Neuronal stem cell (in vitro differentiated cells): ENCODE data around the gene PPIAL4G.
"Not testable (repeated sequence)": the region's sequence is repeated elsewhere in the genome, so short reads cannot be mapped to it uniquely, and the experiment has no call there.

Experiments used
- DNase-seq: peaks from one replicate; pipeline ENCODE4 v3.0.0-alpha.2; 2013; ENCODE audit warnings: low spot score
- H2AFZ ChIP-seq: one replicate; pipeline ENCODE4 v1.6.1; 2013; ENCODE audit warnings: mild to moderate bottlenecking, low read length, inconsistent platforms
- H2AK5ac ChIP-seq: 2 replicates; pipeline ENCODE4 v1.6.1; 2013; ENCODE audit warnings: low read depth, mild to moderate bottlenecking, inconsistent platforms, low read length, moderate library complexity, mixed read lengths
- H2BK120ac ChIP-seq: 2 replicates; pipeline ENCODE4 v1.6.1; 2013; ENCODE audit warnings: low read depth, mild to moderate bottlenecking, inconsistent platforms, low read length, moderate library complexity, mixed read lengths
- H2BK12ac ChIP-seq: one replicate; pipeline ENCODE4 v1.6.1; 2013; ENCODE audit warnings: low read length, inconsistent platforms
- H2BK15ac ChIP-seq: 2 replicates; pipeline ENCODE4 v1.6.1; 2013; ENCODE audit warnings: mild to moderate bottlenecking, low read length, inconsistent platforms, mixed read lengths
- H2BK5ac ChIP-seq: one replicate; pipeline ENCODE4 v1.6.1; 2013; ENCODE audit warnings: inconsistent platforms, mild to moderate bottlenecking, low read length, moderate library complexity
- H3K14ac ChIP-seq: one replicate; pipeline ENCODE4 v1.6.1; 2013; ENCODE audit warnings: low read length, inconsistent platforms
- H3K18ac ChIP-seq: 2 replicates; pipeline ENCODE4 v1.6.1; 2013; ENCODE audit warnings: low read length, inconsistent platforms
- H3K23ac ChIP-seq: 2 replicates; pipeline ENCODE4 v1.6.1; 2013; ENCODE audit warnings: low read depth, mild to moderate bottlenecking, mixed read lengths, low read length, inconsistent platforms; ENCODE audit not compliant: poor library complexity
- H3K27ac ChIP-seq: replicated peaks from 3 replicates; pipeline ENCODE4 v1.5.1; 2013; ENCODE audit warnings: low read length, inconsistent platforms
- H3K27me3 ChIP-seq, 3 experiments: 2 replicates each; pipeline ENCODE4 v1.6.1; 2013; ENCODE audit warnings: low read length in 3 of 3, mild to moderate bottlenecking in 2 of 3, inconsistent platforms in 1 of 3, low read depth in 1 of 3, mixed read lengths in 1 of 3, moderate library complexity in 1 of 3; ENCODE audit not compliant: control insufficient read depth in 3 of 3, insufficient read depth in 3 of 3
- H3K36me3 ChIP-seq, 2 donors: replicated peaks in 1 of 2; 2 replicates each; pipeline ENCODE4 v1.6.1; 2013; ENCODE audit warnings: low read length in 2 of 2; ENCODE audit not compliant: control insufficient read depth in 2 of 2, insufficient read depth in 2 of 2
- H3K4ac ChIP-seq: 2 replicates; pipeline ENCODE4 v1.6.1; 2013; ENCODE audit warnings: inconsistent platforms, mild to moderate bottlenecking, low read length, moderate library complexity
- H3K4me1 ChIP-seq, 2 donors: 1 replicate in 1 of 2; 2 replicates in 1 of 2; pipeline ENCODE4 v1.6.1; 2013; ENCODE audit warnings: low read length in 2 of 2, low read depth in 1 of 2; ENCODE audit not compliant: control insufficient read depth in 2 of 2, insufficient read depth in 1 of 2
- H3K4me2 ChIP-seq: one replicate; pipeline ENCODE4 v1.6.1; 2013; ENCODE audit warnings: mild to moderate bottlenecking, low read length, inconsistent platforms; ENCODE audit not compliant: insufficient read depth, poor library complexity, severe bottlenecking
- H3K4me3 ChIP-seq, 2 donors: 2 replicates each; pipeline ENCODE4 v1.5.1; 2013; ENCODE audit warnings: low read length in 2 of 2, mild to moderate bottlenecking in 2 of 2, inconsistent platforms in 1 of 2, moderate library complexity in 1 of 2
- H3K79me1 ChIP-seq: one replicate; pipeline ENCODE4 v1.6.1; 2013; ENCODE audit warnings: low read depth, mild to moderate bottlenecking, inconsistent platforms, low read length, moderate library complexity
- H3K9ac ChIP-seq: one replicate; pipeline ENCODE4 v1.6.1; 2013; ENCODE audit warnings: mild to moderate bottlenecking, low read depth, low read length, inconsistent platforms; ENCODE audit not compliant: poor library complexity
- H3K9me3 ChIP-seq, 2 donors: replicated peaks in 1 of 2; 2 replicates each; pipeline versions ENCODE3 to v1.6.1; 2013; ENCODE audit warnings: low read length in 2 of 2, mild to moderate bottlenecking in 2 of 2, inconsistent platforms in 1 of 2, low read depth in 1 of 2, mixed read lengths in 1 of 2, moderate library complexity in 1 of 2; ENCODE audit not compliant: control insufficient read depth in 2 of 2, insufficient read depth in 1 of 2
- H4K8ac ChIP-seq: one replicate; pipeline ENCODE4 v1.6.1; 2013; ENCODE audit warnings: low read depth, mild to moderate bottlenecking, inconsistent platforms, low read length, moderate library complexity
- H4K91ac ChIP-seq: one replicate; pipeline ENCODE4 v1.6.1; 2013; ENCODE audit warnings: low read length, low read depth, mild to moderate bottlenecking, inconsistent platforms; ENCODE audit not compliant: poor library complexity
- WGBS, 2 donors: extraction: QIAGEN DNeasy Blood & Tissue Kit; methylation state at CpG; one replicate each; pipeline ENCODE4 v1.1.7; 2013; ENCODE audit warnings: missing lambda C conversion rate in 2 of 2, mixed read lengths in 1 of 2; ENCODE audit not compliant: insufficient read length in 2 of 2, insufficient replicate concordance in 1 of 2; ENCODE audit errors: extremely low coverage in 2 of 2; 5-methylcytosine and 5-hydroxymethylcytosine counted together

The PPIAL4G gene

DNA sequence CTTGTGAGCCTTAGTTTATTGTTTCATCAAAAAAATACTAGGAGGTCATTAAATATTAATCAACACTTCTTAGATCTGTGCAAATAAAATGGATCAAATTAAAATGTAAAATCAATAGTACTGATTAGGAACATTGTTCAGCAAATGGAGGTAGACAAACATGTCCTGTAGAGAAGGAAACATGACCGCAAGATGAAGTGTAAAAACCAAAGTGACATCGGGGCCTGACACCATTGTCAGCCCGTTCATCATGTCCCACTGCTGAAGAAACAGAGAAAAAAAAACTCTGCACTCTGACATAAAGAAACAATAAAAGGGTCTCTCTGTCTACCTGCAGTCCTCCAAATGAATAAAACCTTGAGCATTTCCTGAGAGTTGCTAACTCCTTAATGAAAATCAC is 31.2 kb upstream of the PPIAL4G start:
- no CpG with 5 or more reads among the region's 3 CpGs for WGBS, 2 donors

GRCh38 chr1:148512571-148513184 is 29.6 kb upstream of the PPIAL4G start:
- H3K4me1 ChIP-seq, H3K18ac ChIP-seq, H3K27me3 ChIP-seq, H3K14ac ChIP-seq, H3K27ac ChIP-seq, H3K4ac ChIP-seq, H3K36me3 ChIP-seq, H3K79me1 ChIP-seq, H4K91ac ChIP-seq, H2BK12ac ChIP-seq, H3K4me2 ChIP-seq, DNase-seq, H3K9me3 ChIP-seq, H3K9ac ChIP-seq, H2BK15ac ChIP-seq, H3K23ac ChIP-seq, H2BK5ac ChIP-seq, H2AK5ac ChIP-seq, H3K4me3 ChIP-seq, H2AFZ ChIP-seq, H2BK120ac ChIP-seq, H4K8ac ChIP-seq: not testable (repeated sequence)
- WGBS, 2 donors: no CpG with 5 or more reads among the region's 9 CpGs

More for the DNA sequence above, 31.2 kb upstream of the PPIAL4G start:
- H3K9ac ChIP-seq, H3K14ac ChIP-seq, H4K91ac ChIP-seq, H3K18ac ChIP-seq, DNase-seq, H2BK120ac ChIP-seq, H2BK5ac ChIP-seq, H2BK15ac ChIP-seq, H3K27me3 ChIP-seq, H3K4ac ChIP-seq, H3K9me3 ChIP-seq, H3K36me3 ChIP-seq, H2BK12ac ChIP-seq, H2AK5ac ChIP-seq, H4K8ac ChIP-seq, H3K4me2 ChIP-seq, H3K79me1 ChIP-seq, H3K23ac ChIP-seq, H2AFZ ChIP-seq, H3K27ac ChIP-seq, H3K4me3 ChIP-seq, H3K4me1 ChIP-seq: not testable (repeated sequence)

DNA sequence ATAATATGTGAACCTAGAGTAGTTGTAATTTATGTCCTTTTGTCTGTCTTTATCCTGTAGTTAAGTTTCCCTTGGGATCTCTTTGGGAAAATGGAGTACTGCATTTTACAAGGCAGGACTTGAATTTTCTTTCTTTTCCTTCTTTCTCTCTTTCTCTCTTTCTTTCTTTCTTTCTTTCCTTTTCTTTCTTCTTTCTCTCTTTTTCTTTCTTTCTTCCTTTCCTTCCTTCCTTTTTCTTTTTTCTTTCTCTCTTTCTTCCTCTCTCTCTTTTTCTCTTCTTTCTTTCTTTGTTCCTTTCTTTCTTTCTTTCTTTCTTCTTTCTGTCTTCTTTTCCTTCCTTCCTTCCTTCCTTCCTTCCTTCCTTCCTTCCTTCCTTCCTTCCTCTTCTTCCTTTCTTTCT is 10.8 kb upstream of the PPIAL4G start:
- not testable (repeated sequence) for H3K4me1 ChIP-seq, H4K91ac ChIP-seq, H3K4me2 ChIP-seq, H4K8ac ChIP-seq, H2AK5ac ChIP-seq, H3K36me3 ChIP-seq, H3K79me1 ChIP-seq, H2AFZ ChIP-seq, H3K18ac ChIP-seq, H3K4ac ChIP-seq, H2BK5ac ChIP-seq, H3K23ac ChIP-seq, H3K4me3 ChIP-seq, H3K27ac ChIP-seq, H3K9me3 ChIP-seq, H2BK15ac ChIP-seq, H3K9ac ChIP-seq, H2BK12ac ChIP-seq, H3K27me3 ChIP-seq, H2BK120ac ChIP-seq, H3K14ac ChIP-seq, DNase-seq

DNA sequence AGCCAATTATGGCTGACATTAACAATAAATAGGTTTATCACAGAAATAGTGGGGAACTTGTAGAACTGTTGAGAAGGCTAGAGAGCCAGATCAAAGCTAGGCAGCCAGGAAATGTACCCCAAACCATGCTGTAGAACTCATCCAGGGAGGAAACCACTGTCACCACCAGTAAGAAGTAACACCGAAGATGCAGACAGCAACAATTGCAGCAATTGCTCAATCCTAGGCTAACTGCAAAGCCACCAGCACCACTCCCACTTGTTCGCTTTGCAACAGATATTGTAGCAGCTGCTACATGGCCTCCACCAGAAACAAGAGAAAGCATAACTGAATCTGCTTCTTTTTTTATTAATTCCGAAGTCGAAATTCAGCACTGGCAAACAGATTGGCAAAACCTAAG is 2.0 kb downstream of the PPIAL4G start:
- not testable (repeated sequence) for H3K23ac ChIP-seq, DNase-seq, H3K4me1 ChIP-seq, H3K27ac ChIP-seq, H4K8ac ChIP-seq, H2BK15ac ChIP-seq, H2BK12ac ChIP-seq, H3K36me3 ChIP-seq, H3K18ac ChIP-seq, H2AK5ac ChIP-seq, H3K27me3 ChIP-seq, H2AFZ ChIP-seq, H3K9ac ChIP-seq, H3K14ac ChIP-seq, H3K4me2 ChIP-seq, H3K9me3 ChIP-seq, H2BK5ac ChIP-seq, H2BK120ac ChIP-seq, H3K79me1 ChIP-seq, H3K4ac ChIP-seq, H4K91ac ChIP-seq, H3K4me3 ChIP-seq
- WGBS, 2 donors: no CpG with 5 or more reads among the region's 4 CpGs
